CD14-positive monocyte (primary cell): ENCODE data around the gene ACOT9. TPM values are rescaled to one million over a fixed set of nuclear protein-coding genes. Genes with fewer than 3 reads are reported as not detected.

Experiments used
- DNase-seq, 3 donors: peaks; one replicate each; pipeline ENCODE4 v3.0.0-alpha.2; 2011 to 2022
- H2AFZ ChIP-seq: 2 replicates; pipeline ENCODE4 v1.6.0; 2012; ENCODE audit warnings: mild to moderate bottlenecking, low read depth, low read length, inconsistent platforms; ENCODE audit not compliant: insufficient read depth, poor library complexity, severe bottlenecking
- H3K27ac ChIP-seq, 2 donors: 1 replicate in 1 of 2; 2 replicates in 1 of 2; pipeline ENCODE4 v1.5.1; 2012 to 2013; ENCODE audit warnings: low read length in 2 of 2, control low read depth in 1 of 2, inconsistent platforms in 1 of 2, low read depth in 1 of 2, mild to moderate bottlenecking in 1 of 2
- H3K27me3 ChIP-seq, 2 donors: one replicate each; pipeline versions ENCODE4 v1.6.0 to v1.6.1; 2011 to 2013; ENCODE audit warnings: low read length in 2 of 2; ENCODE audit not compliant: control insufficient read depth in 2 of 2, insufficient read depth in 2 of 2
- H3K36me3 ChIP-seq, 2 donors: replicated peaks in 1 of 2; 1 replicate in 1 of 2; 2 replicates in 1 of 2; pipeline versions ENCODE4 v1.5.1 to v1.6.1; 2012 to 2013; ENCODE audit warnings: low read length in 2 of 2, control low read depth in 1 of 2, inconsistent platforms in 1 of 2, mild to moderate bottlenecking in 1 of 2; ENCODE audit not compliant: insufficient read depth in 2 of 2, control insufficient read depth in 1 of 2
- H3K4me1 ChIP-seq, 2 donors: 1 replicate in 1 of 2; 2 replicates in 1 of 2; pipeline versions ENCODE4 v1.5.1 to v1.6.1; 2012 to 2013; ENCODE audit warnings: low read length in 2 of 2, control low read depth in 1 of 2, inconsistent platforms in 1 of 2, mild to moderate bottlenecking in 1 of 2, moderate library complexity in 1 of 2; ENCODE audit not compliant: insufficient read depth in 2 of 2, control insufficient read depth in 1 of 2
- H3K4me2 ChIP-seq: replicated peaks from 2 replicates; pipeline ENCODE3; 2012; ENCODE audit warnings: low read length, moderate library complexity, mild to moderate bottlenecking; ENCODE audit not compliant: poor library complexity, severe bottlenecking; ENCODE audit errors: extremely low read depth
- H3K4me3 ChIP-seq, 3 experiments: fragments of 200-600 bp in 1 of 3; sonication (generic) in 1 of 3; replicated peaks in 1 of 3; 1 replicate in 2 of 3; 2 replicates in 1 of 3; pipeline ENCODE4 v1.5.1; 2011 to 2013; ENCODE audit warnings: low read length in 3 of 3, mild to moderate bottlenecking in 3 of 3, control low read depth in 2 of 3, low read depth in 2 of 3, inconsistent platforms in 1 of 3, moderate library complexity in 1 of 3
- H3K79me2 ChIP-seq: 2 replicates; pipeline ENCODE4 v1.6.0; 2012; ENCODE audit warnings: mild to moderate bottlenecking, control low read depth, inconsistent platforms, low read length, moderate library complexity; ENCODE audit not compliant: insufficient read depth
- H3K9ac ChIP-seq: 2 replicates; pipeline ENCODE4 v1.6.0; 2017; ENCODE audit warnings: low read length, mild to moderate bottlenecking; ENCODE audit not compliant: insufficient read depth, poor library complexity, severe bottlenecking
- H3K9me3 ChIP-seq, 2 donors: replicated peaks in 1 of 2; 1 replicate in 1 of 2; 2 replicates in 1 of 2; pipeline versions ENCODE4 v1.5.1 to v1.6.1; 2012 to 2013; ENCODE audit warnings: low read length in 2 of 2, control low read depth in 1 of 2; ENCODE audit not compliant: control insufficient read depth in 1 of 2, insufficient read depth in 1 of 2
- H4K20me1 ChIP-seq: 2 replicates; pipeline ENCODE4 v1.6.0; 2012; ENCODE audit warnings: mild to moderate bottlenecking, low read length, control low read depth, moderate library complexity; ENCODE audit not compliant: insufficient read depth
- H3K27ac Mint-ChIP-seq, 7 donors: one replicate each; pipeline ENCODE4 v1.8.0; 2020; ENCODE audit warnings: mild to moderate bottlenecking in 7 of 7, mixed read lengths in 7 of 7, moderate library complexity in 6 of 7, inconsistent platforms in 2 of 7
- H3K27me3 Mint-ChIP-seq, 3 donors: one replicate each; pipeline ENCODE4 v1.8.0; 2021 to 2022; ENCODE audit warnings: low read depth in 3 of 3, mild to moderate bottlenecking in 3 of 3, mixed read lengths in 3 of 3, moderate library complexity in 3 of 3, inconsistent platforms in 1 of 3
- H3K36me3 Mint-ChIP-seq, 2 donors: one replicate each; pipeline ENCODE4 v1.8.0; 2020; ENCODE audit warnings: mixed read lengths in 2 of 2, inconsistent platforms in 1 of 2, mild to moderate bottlenecking in 1 of 2
- H3K4me1 Mint-ChIP-seq: one replicate; pipeline ENCODE4 v1.8.0; 2020; ENCODE audit warnings: mild to moderate bottlenecking, mixed read lengths
- H3K4me3 Mint-ChIP-seq, 2 donors: one replicate each; pipeline ENCODE4 v1.8.0; 2020; ENCODE audit warnings: mild to moderate bottlenecking in 2 of 2, mixed read lengths in 2 of 2, moderate library complexity in 1 of 2
- H3K9me3 Mint-ChIP-seq, 7 donors: one replicate each; pipeline ENCODE4 v1.8.0; 2020 to 2022; ENCODE audit warnings: mixed read lengths in 7 of 7, mild to moderate bottlenecking in 6 of 7, moderate library complexity in 6 of 7, inconsistent platforms in 2 of 7
- WGBS: methylation state at CpG from one replicate; pipeline ENCODE4 v1.1.5; 2013; ENCODE audit warnings: missing lambda C conversion rate; ENCODE audit not compliant: insufficient coverage; 5-methylcytosine and 5-hydroxymethylcytosine counted together
- intact Hi-C, 2 donors: fragments of 100-400 bp; cut with micrococcal nuclease; formaldehyde crosslinking; loops; one replicate each; pipeline versions ENCODE4 v1.15.0 to v1.15.1; 2023
- polyA plus RNA-seq, 3 donors: library from polyadenylated mRNA; depleted of rRNA in 1 of 3; unstranded in 2 of 3; stranded (reverse) in 1 of 3; fragments of 300-500 nt in 2 of 3; fragments of >200 nt in 1 of 3; fragmentation: Illumina TruSeq in 2 of 3; gene quantifications; 1 replicate in 2 of 3; 2 replicates in 1 of 3; pipeline ENCODE4 v1.2.3, GENCODE V29; 2012 to 2021
- TF ChIP-seq, protein P1 (sequence below): fragments of 200-600 bp; IDR thresholded peaks from one replicate; pipeline ENCODE4 v1.8.0; 2022; ENCODE audit warnings: antibody characterized with exemption, mild to moderate bottlenecking

ACOT9 gene
- polyA plus RNA-seq, 3 donors = 49.2 to 69.3 (median 51.8) TPM

DNA sequence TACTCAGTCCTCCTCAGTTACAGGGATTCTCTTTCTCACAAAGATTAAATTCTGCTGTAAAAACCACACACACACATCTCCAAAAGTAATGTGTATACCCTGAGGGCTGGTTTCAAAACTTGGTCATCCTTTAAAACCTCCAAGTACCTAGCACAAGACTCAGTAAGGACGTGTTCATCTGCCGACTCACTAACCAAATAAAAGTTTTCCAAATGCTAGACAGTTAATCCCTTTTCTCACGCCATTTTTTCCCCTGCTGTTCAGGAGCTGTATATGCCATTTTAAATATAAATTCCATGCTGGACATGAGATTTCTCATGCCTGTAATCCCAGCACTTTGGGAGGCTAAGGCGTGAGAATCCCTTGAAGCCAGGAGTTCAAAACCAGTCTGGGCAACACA is 35.9 kb upstream of the ACOT9 start:
- peaks cover 8% of the 10 kb centered on the region for H3K4me1 Mint-ChIP-seq
- TF ChIP-seq, protein P1, sequence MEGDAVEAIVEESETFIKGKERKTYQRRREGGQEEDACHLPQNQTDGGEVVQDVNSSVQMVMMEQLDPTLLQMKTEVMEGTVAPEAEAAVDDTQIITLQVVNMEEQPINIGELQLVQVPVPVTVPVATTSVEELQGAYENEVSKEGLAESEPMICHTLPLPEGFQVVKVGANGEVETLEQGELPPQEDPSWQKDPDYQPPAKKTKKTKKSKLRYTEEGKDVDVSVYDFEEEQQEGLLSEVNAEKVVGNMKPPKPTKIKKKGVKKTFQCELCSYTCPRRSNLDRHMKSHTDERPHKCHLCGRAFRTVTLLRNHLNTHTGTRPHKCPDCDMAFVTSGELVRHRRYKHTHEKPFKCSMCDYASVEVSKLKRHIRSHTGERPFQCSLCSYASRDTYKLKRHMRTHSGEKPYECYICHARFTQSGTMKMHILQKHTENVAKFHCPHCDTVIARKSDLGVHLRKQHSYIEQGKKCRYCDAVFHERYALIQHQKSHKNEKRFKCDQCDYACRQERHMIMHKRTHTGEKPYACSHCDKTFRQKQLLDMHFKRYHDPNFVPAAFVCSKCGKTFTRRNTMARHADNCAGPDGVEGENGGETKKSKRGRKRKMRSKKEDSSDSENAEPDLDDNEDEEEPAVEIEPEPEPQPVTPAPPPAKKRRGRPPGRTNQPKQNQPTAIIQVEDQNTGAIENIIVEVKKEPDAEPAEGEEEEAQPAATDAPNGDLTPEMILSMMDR = no peak
- peak overlapping the region in 2 of 7 donors; percentile 37 to 55 for H3K27ac Mint-ChIP-seq
- Histone ChIP-seq H3K4me3 (no peak overlapping the region), H3K4me1 (peaks cover 23 to 30% of the 10 kb centered on the region in 2 donors), H4K20me1 (peaks cover 6% of the 10 kb centered on the region), H3K36me3 (peaks cover under 1 to 6% of the 10 kb centered on the region in 2 donors), H3K4me2 (no peak overlapping the region), H3K27me3 (no peaks in the 10 kb centered on the region), H2AFZ (no peak overlapping the region), H3K79me2 (peaks cover 8% of the 10 kb centered on the region), H3K9ac (no peak overlapping the region), H3K9me3 (peaks cover 0 to 3% of the 10 kb centered on the region in 2 donors), H3K27ac (no peak overlapping the region)
- H3K27me3 Mint-ChIP-seq = peaks cover 0 to 2% (median 0%) of the 10 kb centered on the region in 3 donors
- no peak for DNase-seq
- intact Hi-C loops = no loop called here
- H3K36me3 Mint-ChIP-seq = peaks cover 8 to 10% of the 10 kb centered on the region in 2 donors
- 92% methylated on average over 2 of the region's 4 CpGs for WGBS
- peaks cover 0 to 32% (median 12%) of the 10 kb centered on the region in 7 donors for H3K9me3 Mint-ChIP-seq
- H3K4me3 Mint-ChIP-seq = no peak overlapping the region

DNA sequence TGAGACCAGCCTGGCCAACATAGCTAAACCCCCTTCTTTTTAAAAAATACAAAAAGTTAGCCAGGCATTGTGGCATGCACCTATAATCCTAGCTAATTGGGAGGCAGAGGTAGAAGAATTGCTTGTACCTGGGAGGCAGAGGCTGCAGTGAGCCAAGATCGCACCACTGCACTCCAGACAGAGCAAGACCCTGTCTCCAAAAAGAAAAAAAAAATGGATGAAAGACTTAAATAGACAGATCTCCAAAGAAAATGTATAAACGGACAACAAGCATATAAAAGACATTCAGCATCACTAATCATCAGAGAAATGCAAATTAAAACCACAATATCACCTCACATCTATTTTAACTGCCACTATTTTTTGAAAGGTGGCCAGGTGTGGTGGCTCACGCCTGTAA is 33.3 kb upstream of the ACOT9 start:
- no peak overlapping the region for H2AFZ ChIP-seq
- H3K27me3 Mint-ChIP-seq = peaks cover 0 to 6% (median 0%) of the 10 kb centered on the region in 3 donors
- DNase-seq = no peak
- H3K79me2 ChIP-seq = no peaks in the 10 kb centered on the region
- H3K36me3 Mint-ChIP-seq = no peaks in the 10 kb centered on the region
- H4K20me1 ChIP-seq = no peaks in the 10 kb centered on the region
- intact Hi-C loops = no loop called here
- no peak overlapping the region for H3K4me3 ChIP-seq
- no peak overlapping the region for H3K9ac ChIP-seq
- TF ChIP-seq, protein P1 = no peak
- no peaks in the 10 kb centered on the region for H3K36me3 ChIP-seq
- peaks cover 29 to 34% of the 10 kb centered on the region in 2 donors for H3K4me1 ChIP-seq
- peaks cover 0 to 20% (median 0%) of the 10 kb centered on the region in 7 donors for H3K9me3 Mint-ChIP-seq
- H3K4me2 ChIP-seq = no peak overlapping the region
- peaks cover 13% of the 10 kb centered on the region for H3K4me1 Mint-ChIP-seq
- no CpG with 5 or more reads among the region's 3 CpGs for WGBS
- H3K27ac Mint-ChIP-seq = peak overlapping the region in 1 of 7 donors; percentile 1
- H3K27ac ChIP-seq = no peak overlapping the region
- H3K4me3 Mint-ChIP-seq = no peak overlapping the region
- no peaks in the 10 kb centered on the region for H3K27me3 ChIP-seq
- H3K9me3 ChIP-seq = no peaks in the 10 kb centered on the region
